MM.1S (cell line): Measurements from ENCODE around the gene BTBD16.

ENCODE experiments used
- DNase-seq: peaks from one replicate; pipeline ENCODE4 v3.0.0-alpha.2; 2015
- H2AFZ ChIP-seq: fragments of 300-600 bp; sonication (generic); 2 replicates; pipeline ENCODE4 v1.6.0; 2016; ENCODE audit warnings: antibody characterized with exemption, low read length
- H3F3A ChIP-seq: fragments of 300-600 bp; sonication (generic); 2 replicates; pipeline ENCODE4 v1.6.1; 2016; ENCODE audit warnings: mild to moderate bottlenecking, antibody characterized with exemption, low read length, moderate library complexity, mixed read lengths; ENCODE audit not compliant: insufficient read depth
- H3K27ac ChIP-seq: fragments of 300-600 bp; sonication (generic); 2 replicates; pipeline ENCODE4 v1.5.1; 2016; ENCODE audit warnings: mild to moderate bottlenecking, low read length
- H3K27me3 ChIP-seq: fragments of 300-600 bp; sonication (generic); replicated peaks from 2 replicates; pipeline ENCODE4 v1.6.0; 2016; ENCODE audit warnings: low read length; ENCODE audit not compliant: insufficient read depth
- H3K36me3 ChIP-seq: fragments of 300-600 bp; sonication (generic); replicated peaks from 2 replicates; pipeline ENCODE4 v1.6.1; 2016; ENCODE audit warnings: mild to moderate bottlenecking, low read length, mixed read lengths; ENCODE audit not compliant: insufficient read depth
- H3K4me1 ChIP-seq: fragments of 300-600 bp; sonication (generic); 2 replicates; pipeline ENCODE4 v1.6.1; 2016; ENCODE audit warnings: low read length, mixed read lengths
- H3K4me2 ChIP-seq: fragments of 300-600 bp; sonication (generic); 2 replicates; pipeline ENCODE4 v1.6.0; 2016; ENCODE audit warnings: low read depth, low read length
- H3K4me3 ChIP-seq: fragments of 300-600 bp; sonication (generic); 2 replicates; pipeline ENCODE4 v1.5.1; 2016; ENCODE audit warnings: low read length, mixed read lengths
- H3K79me2 ChIP-seq: fragments of 300-600 bp; sonication (generic); 2 replicates; pipeline ENCODE4 v1.6.1; 2016; ENCODE audit warnings: mixed run types, low read length, mixed read lengths
- H3K9ac ChIP-seq: fragments of 300-600 bp; sonication (generic); 2 replicates; pipeline ENCODE4 v1.6.1; 2016; ENCODE audit warnings: low read length, mixed read lengths
- H3K9me2 ChIP-seq: fragments of 300-600 bp; sonication (generic); replicated peaks from 2 replicates; pipeline ENCODE4 v1.6.1; 2016; ENCODE audit warnings: mild to moderate bottlenecking, low read length, mixed read lengths; ENCODE audit not compliant: insufficient read depth
- H3K9me3 ChIP-seq: fragments of 300-600 bp; sonication (generic); replicated peaks from 2 replicates; pipeline ENCODE4 v1.6.1; 2016; ENCODE audit warnings: mild to moderate bottlenecking, low read length, mixed read lengths; ENCODE audit not compliant: insufficient read depth
- H4K20me1 ChIP-seq: fragments of 300-600 bp; sonication (generic); 2 replicates; pipeline ENCODE4 v1.6.1; 2016; ENCODE audit warnings: mild to moderate bottlenecking, low read length, moderate library complexity, mixed read lengths; ENCODE audit not compliant: insufficient read depth
- CTCF ChIP-seq: fragments of 300-600 bp; sonication (generic); IDR thresholded peaks from 2 replicates; pipeline ENCODE4 v1.5.1; 2016; ENCODE audit warnings: antibody characterized with exemption, low read length, mixed read lengths
- EZH2 ChIP-seq: fragments of 300-600 bp; sonication (generic); optimal IDR thresholded peaks from 2 replicates; pipeline ENCODE3; 2017; ENCODE audit warnings: low read depth, mild to moderate bottlenecking, antibody characterized with exemption, low read length, mixed read lengths
- EZH2phosphoT487 ChIP-seq: fragments of 300-600 bp; sonication (generic); IDR thresholded peaks from 2 replicates; pipeline ENCODE4 v1.6.1; 2018; ENCODE audit warnings: antibody characterized with exemption, low read length

The BTBD16 gene

GRCh38 chr10:122245136-122245535 lies 26.0 kb upstream of the BTBD16 start:
- Histone ChIP-seq H3K9me2 (no peaks in the 10 kb centered on the region), H3K4me2 (no peak overlapping the region), H2AFZ (no peak overlapping the region), H3K9ac (no peak overlapping the region), H3K4me3 (no peak overlapping the region), H3K79me2 (no peaks in the 10 kb centered on the region), H3K27ac (no peak overlapping the region), H3K9me3 (no peaks in the 10 kb centered on the region), H4K20me1 (no peaks in the 10 kb centered on the region), H3K36me3 (no peaks in the 10 kb centered on the region), H3K27me3 (no peaks in the 10 kb centered on the region), H3K4me1 (no peaks in the 10 kb centered on the region), H3F3A (no peaks in the 10 kb centered on the region)
- no peak for DNase-seq
- TF ChIP-seq CTCF (no peak), EZH2phosphoT487 (no peak), EZH2 (no peak)

DNA sequence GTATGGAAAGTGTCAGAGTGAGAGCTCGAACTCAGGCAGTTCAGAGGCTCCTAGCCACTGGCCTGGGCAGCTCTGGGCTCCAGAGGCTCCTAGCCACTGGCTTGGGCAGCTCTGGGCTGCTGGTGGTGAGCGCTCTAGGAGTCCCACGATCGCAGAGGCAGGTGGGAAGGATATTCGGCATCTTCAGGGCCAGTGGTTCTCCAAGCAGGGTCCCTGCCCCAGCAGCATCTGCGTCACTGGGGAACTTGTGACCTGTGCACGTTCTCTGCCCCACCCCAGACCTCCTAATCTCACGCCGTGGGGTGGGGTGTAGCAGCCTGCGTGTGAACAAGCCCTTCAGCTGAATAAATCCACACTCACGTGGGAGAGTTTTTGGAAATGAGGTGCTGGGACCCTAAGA lies 25.2 kb upstream of the BTBD16 start:
- Histone ChIP-seq H2AFZ (no peak overlapping the region), H3K4me2 (no peak overlapping the region), H3K4me1 (no peaks in the 10 kb centered on the region), H3F3A (no peaks in the 10 kb centered on the region), H3K9ac (no peak overlapping the region), H3K27me3 (no peaks in the 10 kb centered on the region), H3K9me2 (no peaks in the 10 kb centered on the region), H3K27ac (no peak overlapping the region), H3K4me3 (no peak overlapping the region), H3K9me3 (no peaks in the 10 kb centered on the region), H4K20me1 (no peaks in the 10 kb centered on the region), H3K36me3 (no peaks in the 10 kb centered on the region), H3K79me2 (no peaks in the 10 kb centered on the region)
- DNase-seq: no peak
- TF ChIP-seq EZH2 (no peak), CTCF (no peak)

- Histone ChIP-seq H4K20me1 (no peaks in the 10 kb centered on the region), H3K4me1 (no peaks in the 10 kb centered on the region), H3K9ac (no peak overlapping the region), H3K4me3 (no peak overlapping the region), H3K36me3 (no peaks in the 10 kb centered on the region), H2AFZ (no peak overlapping the region), H3K4me2 (no peak overlapping the region), H3K9me2 (no peaks in the 10 kb centered on the region), H3F3A (no peaks in the 10 kb centered on the region), H3K27me3 (no peaks in the 10 kb centered on the region), H3K9me3 (no peaks in the 10 kb centered on the region), H3K27ac (no peak overlapping the region), H3K79me2 (no peaks in the 10 kb centered on the region)
- no peak for DNase-seq
- TF ChIP-seq EZH2: no peak
- no peak for TF ChIP-seq CTCF
- TF ChIP-seq EZH2phosphoT487: no peak
These were observed 24.1 kb upstream of the BTBD16 start for GRCh38 chr10:122246830-122247520.
